HG03378 (cell line): ENCODE data around the gene COL8A1.

Experiments used
- ATAC-seq: cut with Tn5 transposase; IDR thresholded peaks from one replicate; pipeline ENCODE4 v1.9.1; 2021; ENCODE audit warnings: mild to moderate bottlenecking, moderate library complexity; ENCODE audit not compliant: unreplicated experiment

COL8A1 gene

DNA sequence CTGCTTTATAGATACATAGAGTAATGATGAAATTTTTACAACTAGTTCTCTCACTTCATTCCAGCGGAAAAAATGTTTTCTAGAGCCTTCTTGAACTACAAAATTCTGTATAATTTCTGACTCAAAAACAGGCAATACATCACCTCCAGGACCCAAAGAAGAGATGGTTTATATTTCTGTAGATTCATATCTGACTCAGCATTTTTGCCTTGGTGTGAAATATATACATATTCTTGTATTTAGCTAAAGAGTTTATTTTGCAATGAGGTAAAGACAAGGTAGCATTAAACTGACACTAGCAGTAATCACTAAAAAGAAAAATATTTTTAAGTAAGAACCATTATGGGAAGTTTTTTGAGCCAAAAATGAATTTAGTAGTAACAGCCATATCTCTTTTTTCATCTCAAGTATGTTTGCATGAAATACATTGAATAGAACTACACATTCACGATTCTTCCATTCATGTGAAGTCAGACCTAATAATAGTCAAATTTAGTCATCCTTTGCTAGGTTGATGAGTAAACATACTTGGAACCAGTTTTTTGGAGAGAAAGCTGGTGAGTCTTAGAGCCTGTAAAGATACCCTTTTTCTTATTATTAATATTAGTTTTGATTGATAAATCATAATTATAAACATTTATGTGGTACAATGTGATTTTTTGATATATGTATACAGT, 31.6 kb downstream of the COL8A1 start:
- ATAC-seq = no peak

DNA sequence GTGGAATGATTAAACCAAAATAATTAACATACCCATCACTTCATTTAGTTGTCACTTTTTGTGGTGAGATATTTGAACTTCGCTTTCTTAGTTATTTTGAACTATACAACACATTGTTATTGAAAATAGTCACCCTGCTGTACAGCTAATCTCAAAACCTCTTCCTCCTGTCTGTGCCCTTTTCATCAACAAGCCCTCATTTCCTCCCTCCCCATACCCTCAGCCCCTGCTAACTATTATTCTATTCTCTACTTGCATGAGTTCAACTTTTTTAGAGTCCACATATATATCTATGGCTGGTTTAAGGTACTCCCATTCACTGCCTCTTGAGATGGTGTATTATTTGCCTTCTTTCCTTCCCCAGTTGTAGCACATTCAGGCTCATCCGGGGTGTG, 32.2 kb downstream of the COL8A1 start:
- ATAC-seq = no peak

DNA sequence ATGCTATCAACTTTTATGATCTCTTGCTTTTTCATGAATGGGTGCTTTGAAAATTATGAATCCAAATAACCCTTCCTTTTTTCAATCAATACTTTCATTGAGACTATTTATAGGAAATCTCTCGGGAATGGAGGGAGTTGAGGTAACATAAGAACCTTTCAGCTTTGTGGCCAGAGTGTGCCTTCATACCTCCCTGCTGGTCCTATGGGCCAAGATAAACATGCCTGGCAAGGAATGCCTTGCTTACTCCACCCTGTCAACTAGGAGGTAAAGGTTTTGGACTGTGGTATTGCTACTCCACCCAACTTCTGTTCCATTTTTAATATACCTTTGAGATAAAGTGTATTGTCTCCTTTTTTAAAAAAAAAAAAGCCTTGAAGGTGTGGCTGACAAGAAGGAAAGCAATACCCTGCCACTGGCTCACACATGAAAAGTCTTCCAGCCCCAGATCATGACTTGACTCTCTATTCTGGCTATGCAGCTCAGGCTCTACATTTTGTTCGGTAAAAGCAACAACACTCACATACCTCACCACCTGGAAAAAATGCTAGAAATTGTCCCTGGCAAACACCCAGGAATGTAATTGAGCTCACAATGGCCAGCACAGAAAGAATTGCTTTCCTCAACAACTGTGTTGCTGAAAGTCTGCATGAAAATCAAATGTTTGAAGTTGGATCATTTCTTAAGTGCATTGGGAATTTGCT, 35.8 kb downstream of the COL8A1 start:
- ATAC-seq = no peak

DNA sequence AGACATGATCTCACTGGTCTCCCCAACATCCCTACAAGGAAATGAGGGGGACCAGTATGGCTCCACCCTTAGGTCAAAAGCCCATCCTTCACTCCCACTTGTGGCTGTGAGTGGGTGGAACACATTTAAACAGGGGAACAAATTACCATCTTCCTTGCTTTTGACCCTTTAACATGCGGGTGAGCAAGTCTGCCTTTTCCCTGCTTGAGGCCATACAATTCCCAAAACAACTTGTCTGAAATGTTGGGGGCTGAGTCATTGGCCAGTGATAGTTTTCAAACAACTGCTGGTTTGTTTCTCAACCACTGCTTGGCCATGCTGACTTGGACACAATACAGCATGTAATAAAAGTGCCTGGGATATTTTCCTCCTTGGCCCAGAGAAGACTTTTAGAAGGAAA, 39.6 kb downstream of the COL8A1 start:
- ATAC-seq = no peak

DNA sequence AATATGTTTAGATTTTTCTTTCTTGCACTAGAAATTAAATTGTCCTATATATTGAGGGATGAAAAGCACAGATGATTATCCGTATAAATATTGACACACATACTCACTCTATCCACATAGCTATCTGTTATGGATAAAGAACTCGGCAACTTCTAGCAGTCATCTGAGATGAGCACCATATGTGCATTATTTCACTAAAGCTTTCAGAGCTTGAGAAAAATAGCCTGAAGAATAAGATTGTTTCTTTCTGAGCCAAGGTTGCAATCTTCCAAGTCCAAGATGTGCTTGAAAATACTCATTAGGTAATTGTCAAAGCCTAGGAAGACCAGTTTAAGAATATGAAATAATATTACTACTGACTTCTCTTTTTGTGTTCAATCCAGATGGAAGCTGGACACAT, 40.5 kb downstream of the COL8A1 start:
- ATAC-seq = no peak

DNA sequence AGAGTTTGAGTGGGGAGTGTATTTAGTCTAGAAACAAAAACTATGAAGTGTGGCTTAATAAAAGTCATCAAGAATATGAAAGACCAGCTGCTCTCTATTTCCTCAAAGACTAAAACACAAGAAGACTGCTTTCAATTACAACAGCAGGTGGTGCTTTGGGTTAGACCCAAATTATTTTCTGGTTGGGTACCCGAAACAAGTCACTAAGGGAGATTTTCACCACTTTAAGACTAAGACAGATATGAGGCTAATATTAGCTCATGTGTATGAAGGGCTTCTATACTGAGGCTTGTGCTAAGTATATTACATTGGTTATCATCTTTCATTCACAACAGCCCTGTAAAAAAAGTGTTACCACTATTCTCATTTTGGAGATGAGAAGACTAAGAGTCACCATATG, 43.1 kb downstream of the COL8A1 start:
- ATAC-seq = no peak

DNA sequence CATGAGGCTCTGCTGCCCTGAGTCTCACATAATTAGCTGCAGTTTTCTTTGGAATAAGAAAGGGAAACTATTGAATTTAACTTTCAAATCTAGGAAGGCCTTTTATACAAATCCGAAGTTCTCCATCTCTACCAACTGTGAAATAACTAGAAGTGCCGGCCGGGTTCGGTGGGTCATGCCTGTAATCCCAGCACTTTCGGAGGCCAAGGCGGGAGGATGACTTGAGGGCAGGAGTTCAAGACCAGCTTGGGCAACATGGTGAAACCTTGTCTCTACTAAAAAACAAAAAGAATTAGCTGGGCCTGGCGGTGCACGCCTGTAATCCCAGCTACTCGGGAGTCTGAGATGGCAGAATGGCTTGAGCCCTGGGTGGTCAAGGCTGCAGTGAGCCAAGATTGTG, 43.6 kb downstream of the COL8A1 start:
- no peak for ATAC-seq

DNA sequence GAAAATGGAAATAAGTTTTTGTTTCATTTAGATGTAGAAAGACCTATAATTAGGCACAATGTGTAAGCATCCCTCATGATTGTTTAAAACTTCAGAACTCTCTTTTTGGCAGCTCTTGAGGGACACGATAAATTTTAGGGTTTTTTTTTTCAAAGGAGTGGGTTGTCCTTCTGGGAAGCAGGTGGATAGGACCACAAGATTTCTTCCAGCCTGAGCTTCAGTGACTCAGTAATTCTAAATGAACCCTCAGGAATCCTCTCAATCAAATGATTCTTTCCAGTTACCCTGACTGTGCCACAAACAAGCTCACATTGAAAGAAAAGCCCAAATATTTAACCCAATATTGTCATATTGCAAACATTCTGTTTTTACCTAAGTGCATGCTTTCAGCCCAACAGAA, 45.1 kb downstream of the COL8A1 start:
- ATAC-seq = no peak

DNA sequence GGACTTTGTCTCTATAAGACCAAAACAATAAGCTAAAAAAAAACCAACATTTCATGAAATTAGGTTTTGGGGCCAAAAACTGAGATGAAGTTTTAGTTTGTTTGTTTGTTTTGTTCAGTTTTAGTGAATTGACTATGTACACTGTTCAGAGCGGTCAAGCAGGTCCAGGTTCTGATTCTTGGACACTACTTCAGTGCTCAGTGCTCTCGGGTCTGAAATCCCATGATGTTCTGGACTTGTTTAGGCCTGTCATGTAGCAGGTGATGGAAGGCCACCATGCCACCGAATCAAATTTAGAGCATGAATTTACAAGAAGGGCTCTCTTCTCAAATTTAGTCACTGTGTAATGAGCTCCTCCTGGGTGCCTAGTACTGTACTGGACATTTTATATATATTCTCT, 45.5 kb downstream of the COL8A1 start:
- no peak for ATAC-seq

DNA sequence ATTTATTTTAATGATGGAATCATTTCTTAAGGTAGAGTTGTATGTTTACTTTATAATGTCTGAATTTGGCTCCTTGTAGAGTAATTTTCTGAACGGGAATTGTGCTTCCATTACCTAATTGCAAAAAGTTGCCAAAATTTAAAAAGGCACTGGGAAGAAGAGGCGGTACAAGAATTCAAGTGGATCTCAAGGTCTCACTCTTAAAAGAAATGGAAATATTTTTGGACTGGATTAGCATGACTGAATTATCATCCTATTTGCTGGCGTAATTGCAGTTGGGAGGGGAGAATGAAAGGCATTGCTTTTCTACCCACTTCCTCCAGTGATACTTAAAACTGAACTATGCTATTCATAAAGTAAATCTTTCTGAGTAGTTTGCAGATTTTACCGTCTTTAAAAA, 46.2 kb downstream of the COL8A1 start:
- no peak for ATAC-seq

DNA sequence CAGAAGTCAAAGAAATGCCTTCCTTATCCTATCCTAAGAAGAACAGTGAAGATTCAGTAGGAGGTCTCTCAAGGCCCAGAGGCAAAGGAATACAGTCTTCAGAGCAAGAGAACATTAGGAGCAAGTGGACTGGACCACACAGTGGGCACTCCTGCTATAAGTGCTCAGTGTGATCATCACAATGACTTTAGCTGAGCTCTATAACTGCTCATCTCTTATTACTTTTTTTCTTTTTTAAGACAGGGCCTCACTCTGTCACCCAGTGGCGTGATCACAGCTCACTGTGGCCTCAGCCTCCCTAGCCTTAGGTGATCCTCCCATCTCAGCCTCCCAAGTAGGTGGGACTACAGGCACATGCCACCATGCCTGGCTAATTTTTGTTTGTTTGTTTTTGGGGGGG, 48.1 kb downstream of the COL8A1 start:
- no peak for ATAC-seq

DNA sequence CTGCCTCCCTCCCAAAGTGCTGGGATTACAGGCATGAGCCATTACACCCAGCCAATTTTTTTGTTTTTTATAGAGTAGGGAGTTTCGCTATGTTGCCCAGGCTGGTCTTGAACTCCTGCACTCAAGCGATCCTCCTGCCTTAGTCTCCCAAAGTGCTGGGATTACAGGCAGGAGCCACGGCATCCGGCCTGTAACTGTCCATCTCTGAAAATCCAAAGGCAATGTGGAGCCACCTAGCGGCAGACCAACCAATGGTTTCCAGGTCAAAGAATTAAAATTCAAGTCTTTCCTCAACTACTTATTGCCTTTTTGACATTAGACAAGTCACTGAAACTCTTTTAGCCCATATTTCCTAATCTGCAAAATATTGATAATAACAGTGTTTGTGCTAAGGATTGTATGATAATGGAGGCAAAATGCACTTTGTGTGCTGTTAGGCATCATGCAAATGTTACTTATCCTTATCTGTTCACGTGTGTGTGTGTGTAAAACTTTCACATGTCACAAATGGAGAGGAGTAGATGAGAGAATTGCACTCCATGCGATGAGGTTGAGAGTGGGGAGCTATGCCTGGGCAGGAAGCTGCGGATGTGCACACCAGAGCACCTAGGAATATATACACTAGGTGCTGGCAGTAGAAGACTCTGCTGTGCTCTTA, 48.7 kb downstream of the COL8A1 start:
- peak; percentile 72 for ATAC-seq

DNA sequence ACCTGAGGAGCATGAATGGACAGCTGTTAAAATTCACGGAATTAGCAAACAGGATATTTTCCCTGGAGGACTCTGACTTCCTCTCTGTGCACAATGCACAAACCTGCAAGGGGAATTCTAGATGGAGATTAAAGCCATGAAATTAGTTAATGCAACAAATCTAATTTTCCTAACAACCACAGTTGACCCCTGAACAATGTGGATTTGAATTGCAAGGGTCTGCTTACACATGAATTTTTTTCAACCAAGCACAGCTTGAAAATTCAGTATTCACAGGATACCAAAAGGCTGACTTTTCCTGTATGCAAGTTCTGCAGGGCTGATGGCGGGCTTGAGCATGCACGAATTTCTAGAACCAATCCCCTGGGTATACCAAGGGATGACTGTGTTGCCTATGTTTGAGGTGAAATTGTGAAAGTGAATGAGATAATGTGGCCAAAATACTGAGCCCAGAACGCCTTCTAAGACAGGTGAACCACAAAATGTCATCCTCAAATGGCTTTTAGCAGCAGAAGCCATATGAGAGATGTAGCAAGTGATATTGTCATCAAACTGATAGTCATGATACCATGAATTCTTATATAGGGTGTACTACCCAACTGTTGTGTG, 52.5 kb downstream of the COL8A1 start:
- ATAC-seq = no peak

DNA sequence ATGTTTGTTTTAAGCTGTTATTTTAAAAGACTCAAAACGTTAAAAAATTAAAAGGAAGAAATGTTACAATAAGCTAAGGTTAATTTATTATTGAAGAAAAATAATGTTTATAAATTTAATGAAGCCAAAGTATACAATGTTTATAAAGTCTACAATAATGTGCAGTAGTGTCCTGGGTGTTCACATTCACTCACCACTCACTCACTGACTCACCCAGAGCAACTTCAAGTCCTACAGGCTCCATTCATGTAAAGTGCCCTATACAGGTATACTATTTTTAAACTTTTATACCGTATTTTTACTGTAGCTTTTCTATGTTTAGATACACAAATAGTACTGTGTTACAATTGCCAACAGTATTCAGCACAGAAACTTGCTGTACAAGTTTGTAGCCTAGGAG, 55.2 kb downstream of the COL8A1 start:
- ATAC-seq = no peak

DNA sequence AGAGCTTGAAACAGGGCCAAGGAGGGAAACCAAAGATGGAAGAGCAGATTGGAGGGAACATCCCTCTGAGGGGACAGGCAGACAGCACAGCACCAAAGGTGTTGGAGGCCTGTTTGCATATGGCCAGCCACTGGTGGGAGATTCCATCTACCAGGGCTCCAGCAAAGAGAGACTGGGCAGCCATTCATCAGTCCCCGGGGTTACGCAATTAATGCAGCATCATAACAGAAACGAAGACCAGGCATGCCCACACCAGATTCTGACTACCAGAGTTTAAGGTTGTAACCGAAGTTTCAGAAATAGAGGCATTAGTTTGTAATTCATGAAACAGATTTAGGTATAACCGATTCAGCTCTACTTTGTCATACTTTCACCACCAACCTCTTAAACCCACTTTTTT, 58.1 kb downstream of the COL8A1 start:
- no peak for ATAC-seq

DNA sequence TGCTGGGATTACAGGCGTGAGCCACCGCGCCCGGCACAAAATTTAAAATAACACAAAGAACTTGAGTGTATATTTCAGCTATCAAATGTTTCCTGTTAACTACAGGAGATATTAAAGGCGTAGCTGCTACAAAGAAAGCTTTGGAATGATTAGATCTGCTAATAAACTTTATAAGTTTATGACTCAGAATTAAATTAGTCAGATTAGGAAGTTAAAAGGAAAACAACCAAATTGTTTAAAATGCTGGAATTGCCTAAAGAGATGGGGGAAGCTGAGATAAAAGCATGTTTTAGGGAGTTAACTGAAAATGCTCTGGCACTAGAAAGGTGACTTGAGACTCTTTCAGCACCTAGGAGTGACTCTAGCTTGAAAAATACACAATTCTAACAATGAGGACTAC, 58.9 kb downstream of the COL8A1 start:
- no peak for ATAC-seq

DNA sequence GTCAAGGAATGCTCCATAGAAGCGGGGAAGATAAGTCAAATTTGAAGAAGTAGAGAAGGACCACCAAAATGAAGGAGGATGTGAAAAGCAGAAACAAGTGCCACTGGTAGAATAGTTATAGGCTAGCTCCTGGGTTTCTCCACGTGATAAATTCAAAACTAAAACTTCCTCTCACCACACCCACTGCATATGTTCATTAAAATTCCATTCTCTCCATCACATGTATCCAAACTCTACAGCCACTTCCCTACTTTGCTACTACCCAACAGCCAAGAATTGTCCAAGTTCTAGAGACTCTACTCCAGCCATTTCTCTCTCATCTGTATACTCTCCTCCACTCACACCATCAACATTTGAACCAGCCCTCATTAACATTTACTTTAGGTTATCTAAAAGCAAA, 60.5 kb downstream of the COL8A1 start:
- no peak for ATAC-seq

DNA sequence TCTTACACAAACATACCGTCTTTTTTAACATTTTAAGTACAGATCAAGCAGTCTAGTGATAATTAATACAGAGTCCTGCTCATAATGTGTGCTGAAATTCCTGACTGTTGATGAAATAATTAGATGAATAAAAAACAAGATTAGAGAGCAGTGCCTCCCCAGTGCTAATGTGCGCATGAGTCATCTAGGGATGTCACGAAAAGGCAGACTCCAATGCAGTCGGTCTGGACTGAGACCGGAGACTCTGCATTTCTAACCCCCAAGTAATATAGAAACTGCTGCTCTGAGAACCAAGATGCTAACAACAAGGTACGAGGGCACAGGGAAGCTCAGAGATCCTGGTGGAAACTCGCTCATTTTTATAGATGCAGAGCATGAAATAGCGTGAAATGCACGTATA, 61.4 kb downstream of the COL8A1 start:
- no peak for ATAC-seq

DNA sequence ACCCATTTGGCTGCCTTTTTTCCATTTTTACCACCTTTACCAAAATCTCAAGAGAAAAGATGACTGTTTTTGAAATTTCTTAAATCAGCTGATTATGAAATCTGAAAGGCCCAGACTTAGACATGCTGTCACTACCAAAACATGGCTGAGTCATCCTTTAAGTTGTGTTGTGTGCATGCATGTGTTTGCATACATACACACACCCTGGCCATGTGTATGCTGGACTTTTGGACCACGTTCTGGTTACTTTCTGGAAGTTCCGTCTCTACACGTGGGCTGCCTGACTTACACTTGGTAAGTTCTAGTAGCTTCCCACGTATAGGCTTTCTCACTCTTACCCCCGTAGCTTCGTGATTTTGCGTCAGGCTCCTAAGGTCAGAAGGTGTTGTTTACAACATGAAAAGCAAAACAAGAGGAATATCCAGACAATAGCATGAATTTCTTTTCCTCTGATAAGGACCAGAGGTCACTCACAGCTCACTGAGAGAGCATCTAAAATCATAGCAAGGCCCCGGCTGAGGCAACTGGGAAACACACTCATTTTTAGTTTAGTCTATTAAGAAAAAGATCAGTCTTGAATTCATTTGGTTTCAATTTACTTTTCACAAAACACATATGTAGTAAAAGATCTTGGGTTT, 62.4 kb downstream of the COL8A1 start:
- ATAC-seq = no peak

DNA sequence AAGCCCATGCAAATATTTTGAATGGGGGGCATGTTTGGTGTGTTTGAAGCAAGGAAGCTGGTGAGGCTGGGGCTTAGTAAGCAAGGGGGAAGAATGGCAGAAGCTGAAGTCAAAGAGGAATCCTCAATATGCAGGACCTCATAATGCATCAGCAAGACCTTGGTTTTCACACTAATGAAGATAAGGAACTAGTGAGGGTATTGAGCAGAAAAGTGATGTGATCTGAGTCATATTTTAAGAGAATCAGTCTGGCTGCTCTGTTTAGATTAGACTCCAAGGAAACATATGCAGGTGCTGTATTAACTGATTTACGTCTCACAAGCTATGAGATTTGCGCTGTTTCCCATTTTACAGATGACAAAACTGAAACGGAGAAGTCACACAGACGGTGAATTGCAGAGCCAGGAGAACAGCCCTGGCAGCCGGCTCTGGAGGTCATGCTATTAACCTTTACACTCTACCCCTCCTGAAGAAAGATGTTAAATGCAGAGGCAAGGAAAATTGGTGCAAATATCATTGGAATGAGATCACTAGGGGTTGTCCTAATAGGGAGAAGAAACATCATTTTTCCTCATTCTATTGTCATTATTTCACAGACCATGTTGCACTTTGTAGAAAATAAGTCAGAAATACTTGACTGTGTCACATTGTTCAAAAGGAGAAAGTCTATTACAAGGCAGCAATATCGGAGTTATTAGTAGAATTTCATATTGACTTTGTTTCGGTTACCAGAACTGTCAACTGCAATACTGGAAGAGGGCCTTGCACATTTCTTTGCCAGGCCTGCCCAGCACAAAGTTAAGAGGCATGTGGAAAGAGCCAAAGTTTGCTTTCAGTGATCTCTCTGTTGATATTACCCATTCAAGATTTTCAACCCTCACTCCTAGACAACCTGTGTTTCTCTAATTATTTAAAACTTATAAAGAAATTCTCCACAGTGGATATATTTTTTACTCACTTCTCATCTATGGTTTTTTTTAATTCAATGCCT, 64.9 kb downstream of the COL8A1 start:
- no peak for ATAC-seq
